WTC11 (cell line): Measurements from ENCODE around the gene ATG7. TPM values are rescaled to one million over a fixed set of nuclear protein-coding genes. Genes with fewer than 3 reads are reported as not detected.

Source experiments
- ATAC-seq: fragments of 200-7000 bp; cut with Tn5 transposase; 2 replicates; pipeline ENCODE4 v1.10.0; 2021; ENCODE audit warnings: mild to moderate bottlenecking, moderate library complexity
- CTCF ChIA-PET: fragments of 300-600 bp; sonication (Branson Sonifier 250); formaldehyde crosslinking; loops from one replicate; lab custom pipeline; 2021; ENCODE audit warnings: antibody characterized with exemption; lab: Charles Lee
- POLR2A ChIA-PET: fragments of 350-600 bp; sonication (Branson Sonifier 250); formaldehyde crosslinking; loops from one replicate; lab custom pipeline; 2021; ENCODE audit warnings: antibody characterized with exemption; lab: Charles Lee
- DNase-seq: peaks from one replicate; pipeline ENCODE4 v3.0.0; 2021; ENCODE audit warnings: low spot score
- H3K27ac Mint-ChIP-seq: 2 replicates; pipeline ENCODE4 v1.8.0; 2021; ENCODE audit warnings: mixed read lengths
- H3K27me3 Mint-ChIP-seq: 2 replicates; pipeline ENCODE4 v1.8.0; 2021; ENCODE audit warnings: low read depth, mild to moderate bottlenecking, moderate library complexity, mixed read lengths
- H3K36me3 Mint-ChIP-seq: 2 replicates; pipeline ENCODE4 v1.8.0; 2021; ENCODE audit warnings: mixed read lengths
- H3K4me1 Mint-ChIP-seq: 2 replicates; pipeline ENCODE4 v1.8.0; 2022; ENCODE audit warnings: mixed read lengths
- H3K4me3 Mint-ChIP-seq: 2 replicates; pipeline ENCODE4 v1.8.0; 2021; ENCODE audit warnings: mild to moderate bottlenecking, moderate library complexity, mixed read lengths
- H3K9me3 Mint-ChIP-seq: 2 replicates; pipeline ENCODE4 v1.8.0; 2021; ENCODE audit warnings: mixed read lengths
- CBFB ChIP-seq: sonication (generic); formaldehyde crosslinking; IDR thresholded peaks from 2 replicates; pipeline ENCODE4 v1.8.1; 2022; ENCODE audit warnings: mild to moderate bottlenecking, low read depth, missing genetic modification reagents
- FOXJ3 ChIP-seq: sonication (generic); formaldehyde crosslinking; IDR thresholded peaks from 2 replicates; pipeline ENCODE4 v1.9.0; 2021; ENCODE audit warnings: missing genetic modification reagents, mild to moderate bottlenecking, borderline replicate concordance
- GTF2I ChIP-seq: fragments of 250-450 bp; sonication (Bioruptor Pico); conservative IDR thresholded peaks from 2 replicates; pipeline ENCODE4 v1.4.0; 2021; ENCODE audit warnings: mild to moderate bottlenecking
- JUN ChIP-seq: sonication (generic); formaldehyde crosslinking; IDR thresholded peaks from 2 replicates; pipeline ENCODE4 v1.8.0; 2023; ENCODE audit warnings: mild to moderate bottlenecking, missing genetic modification reagents
- KAT7 ChIP-seq: sonication (generic); formaldehyde crosslinking; IDR thresholded peaks from 2 replicates; pipeline ENCODE4 v1.8.1; 2023; ENCODE audit warnings: missing genetic modification reagents, mild to moderate bottlenecking, borderline replicate concordance
- NR3C1 ChIP-seq: sonication (generic); formaldehyde crosslinking; conservative IDR thresholded peaks from 2 replicates; pipeline ENCODE4 v1.8.1; 2023; ENCODE audit warnings: low read depth, mild to moderate bottlenecking, missing genetic modification reagents
- PRRX2 ChIP-seq: fragments of 250-450 bp; sonication (Bioruptor Pico); IDR thresholded peaks from 2 replicates; pipeline ENCODE4 v1.8.0; 2021; ENCODE audit warnings: mild to moderate bottlenecking
- TCF7 ChIP-seq: sonication (generic); formaldehyde crosslinking; IDR thresholded peaks from 2 replicates; pipeline ENCODE4 v1.8.0; 2022; ENCODE audit warnings: mild to moderate bottlenecking, low read depth, missing genetic modification reagents, moderate library complexity
- ZNF138 ChIP-seq: sonication (generic); formaldehyde crosslinking; conservative IDR thresholded peaks from 2 replicates; pipeline ENCODE4 v1.8.1; 2022; ENCODE audit warnings: mild to moderate bottlenecking, moderate library complexity, missing genetic modification reagents
- ZNF263 ChIP-seq: sonication (generic); formaldehyde crosslinking; IDR thresholded peaks from 2 replicates; pipeline ENCODE4 v1.8.1; 2022; ENCODE audit warnings: low read depth, mild to moderate bottlenecking, moderate library complexity, missing genetic modification reagents
- total RNA-seq: library from RNA; stranded (reverse); gene quantifications from 3 replicates; pipeline ENCODE4 v1.2.3, GENCODE V29; 2021
- TF ChIP-seq, protein P1 (sequence below): sonication (generic); formaldehyde crosslinking; IDR thresholded peaks from 2 replicates; pipeline ENCODE4 v1.8.1; 2022; ENCODE audit warnings: low read depth, mild to moderate bottlenecking, moderate library complexity, missing genetic modification reagents, borderline replicate concordance
- TF ChIP-seq, protein P2 (sequence below): sonication (generic); formaldehyde crosslinking; IDR thresholded peaks from 2 replicates; pipeline ENCODE4 v1.8.1; 2023; ENCODE audit warnings: mild to moderate bottlenecking, missing genetic modification reagents
- TF ChIP-seq, protein P3 (sequence below): sonication (generic); formaldehyde crosslinking; IDR thresholded peaks from 2 replicates; pipeline ENCODE4 v1.8.0; 2023; ENCODE audit warnings: missing genetic modification reagents
- TF ChIP-seq, protein P4 (sequence below): fragments of 250-450 bp; sonication (Bioruptor Pico); IDR thresholded peaks from 2 replicates; pipeline ENCODE4 v1.8.0; 2021; ENCODE audit warnings: mild to moderate bottlenecking
- TF ChIP-seq, protein P5 (sequence below): fragments of 250-450 bp; sonication (Bioruptor Pico); IDR thresholded peaks from 2 replicates; pipeline ENCODE4 v1.9.0; 2021; ENCODE audit warnings: mild to moderate bottlenecking
- TF ChIP-seq, protein P6 (sequence below): sonication (generic); formaldehyde crosslinking; conservative IDR thresholded peaks from 2 replicates; pipeline ENCODE4 v1.8.1; 2022; ENCODE audit warnings: mild to moderate bottlenecking, missing genetic modification reagents
- TF ChIP-seq, protein P7 (sequence below): fragments of 250-450 bp; sonication (Bioruptor Pico); IDR thresholded peaks from 2 replicates; pipeline ENCODE4 v2.1.2; 2022; ENCODE audit warnings: mild to moderate bottlenecking, moderate library complexity

Gene ATG7
- total RNA-seq, 1 experiment from 2014 or later: 17.5 TPM

DNA sequence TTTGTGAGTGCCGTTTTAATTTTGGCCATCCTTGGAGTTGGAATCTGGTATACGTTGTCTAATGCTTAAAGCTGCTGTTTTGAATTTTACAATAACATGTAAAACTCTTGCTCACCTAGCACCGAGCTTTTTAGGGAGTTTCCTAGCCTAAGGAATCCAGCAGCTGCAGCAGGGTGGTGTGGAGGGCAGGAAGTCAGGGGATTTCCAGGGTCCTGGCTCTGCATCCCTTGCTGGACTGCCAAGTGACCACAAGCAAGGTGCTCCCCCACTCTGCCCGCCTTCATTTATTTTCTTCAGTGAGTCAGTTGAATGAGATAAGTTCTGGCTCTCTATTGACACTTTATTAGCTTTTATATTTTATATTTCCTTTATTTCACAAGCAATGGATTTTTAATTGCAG is 113.7 kb downstream of the ATG7 start:
- TF ChIP-seq, protein P1, sequence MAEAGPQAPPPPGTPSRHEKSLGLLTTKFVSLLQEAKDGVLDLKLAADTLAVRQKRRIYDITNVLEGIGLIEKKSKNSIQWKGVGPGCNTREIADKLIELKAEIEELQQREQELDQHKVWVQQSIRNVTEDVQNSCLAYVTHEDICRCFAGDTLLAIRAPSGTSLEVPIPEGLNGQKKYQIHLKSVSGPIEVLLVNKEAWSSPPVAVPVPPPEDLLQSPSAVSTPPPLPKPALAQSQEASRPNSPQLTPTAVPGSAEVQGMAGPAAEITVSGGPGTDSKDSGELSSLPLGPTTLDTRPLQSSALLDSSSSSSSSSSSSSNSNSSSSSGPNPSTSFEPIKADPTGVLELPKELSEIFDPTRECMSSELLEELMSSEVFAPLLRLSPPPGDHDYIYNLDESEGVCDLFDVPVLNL (CRISPR knock-in tag): no peak
- TF ChIP-seq KAT7 (no peak), PRRX2 (CRISPR knock-in tag) (no peak), ZNF138 (CRISPR knock-in tag) (no peak)
- TF ChIP-seq, protein P2, sequence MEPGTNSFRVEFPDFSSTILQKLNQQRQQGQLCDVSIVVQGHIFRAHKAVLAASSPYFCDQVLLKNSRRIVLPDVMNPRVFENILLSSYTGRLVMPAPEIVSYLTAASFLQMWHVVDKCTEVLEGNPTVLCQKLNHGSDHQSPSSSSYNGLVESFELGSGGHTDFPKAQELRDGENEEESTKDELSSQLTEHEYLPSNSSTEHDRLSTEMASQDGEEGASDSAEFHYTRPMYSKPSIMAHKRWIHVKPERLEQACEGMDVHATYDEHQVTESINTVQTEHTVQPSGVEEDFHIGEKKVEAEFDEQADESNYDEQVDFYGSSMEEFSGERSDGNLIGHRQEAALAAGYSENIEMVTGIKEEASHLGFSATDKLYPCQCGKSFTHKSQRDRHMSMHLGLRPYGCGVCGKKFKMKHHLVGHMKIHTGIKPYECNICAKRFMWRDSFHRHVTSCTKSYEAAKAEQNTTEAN (CRISPR knock-in tag): no peak
- TF ChIP-seq, protein P3, sequence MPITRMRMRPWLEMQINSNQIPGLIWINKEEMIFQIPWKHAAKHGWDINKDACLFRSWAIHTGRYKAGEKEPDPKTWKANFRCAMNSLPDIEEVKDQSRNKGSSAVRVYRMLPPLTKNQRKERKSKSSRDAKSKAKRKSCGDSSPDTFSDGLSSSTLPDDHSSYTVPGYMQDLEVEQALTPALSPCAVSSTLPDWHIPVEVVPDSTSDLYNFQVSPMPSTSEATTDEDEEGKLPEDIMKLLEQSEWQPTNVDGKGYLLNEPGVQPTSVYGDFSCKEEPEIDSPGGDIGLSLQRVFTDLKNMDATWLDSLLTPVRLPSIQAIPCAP (CRISPR knock-in tag): no peak
- ATAC-seq: no peak
- peaks cover 17% of the 10 kb centered on the region for H3K4me1 Mint-ChIP-seq
- DNase-seq: no peak
- H3K27ac Mint-ChIP-seq: no peak overlapping the region
- H3K4me3 Mint-ChIP-seq: no peak overlapping the region
- no peaks in the 10 kb centered on the region for H3K27me3 Mint-ChIP-seq
- ChIA-PET CTCF (no interaction called here), POLR2A (no interaction called here)
- H3K36me3 Mint-ChIP-seq: no peaks in the 10 kb centered on the region
- no peaks in the 10 kb centered on the region for H3K9me3 Mint-ChIP-seq

DNA sequence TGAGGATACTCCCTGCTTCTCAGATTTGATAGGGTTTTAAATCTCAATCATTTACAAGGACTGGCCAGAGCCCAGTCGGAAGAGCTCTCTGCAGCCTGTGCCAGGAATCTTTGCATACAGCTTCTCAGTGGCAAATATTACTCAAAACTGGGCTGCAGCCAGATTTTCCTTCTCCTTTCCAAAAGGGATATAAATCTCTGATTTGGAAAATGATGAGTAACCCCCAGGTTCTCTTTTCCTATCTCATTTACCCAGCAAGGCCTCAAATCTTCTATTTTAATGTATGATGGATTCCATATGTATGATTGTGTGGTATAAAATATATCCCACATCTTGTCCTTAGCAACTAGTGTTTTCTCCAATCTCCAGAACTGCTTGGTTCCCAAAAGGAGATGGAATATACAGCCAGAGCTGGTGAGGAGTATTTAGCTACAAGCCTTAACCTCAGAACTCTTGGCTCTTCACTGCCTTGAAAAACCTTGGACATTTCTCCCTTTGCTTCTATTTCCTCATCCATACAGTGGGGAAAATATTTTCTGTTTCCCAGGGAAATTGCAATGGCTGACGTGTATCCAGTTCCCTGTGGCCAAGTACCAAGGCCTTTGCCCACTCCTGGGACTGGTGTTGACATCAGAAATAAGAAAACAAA is 114.4 kb downstream of the ATG7 start:
- ATAC-seq: no peak
- H3K4me3 Mint-ChIP-seq: no peak overlapping the region
- ChIA-PET POLR2A (no interaction called here), CTCF (no interaction called here)
- no peaks in the 10 kb centered on the region for H3K36me3 Mint-ChIP-seq
- H3K9me3 Mint-ChIP-seq: no peaks in the 10 kb centered on the region
- H3K27me3 Mint-ChIP-seq: no peaks in the 10 kb centered on the region
- TF ChIP-seq FOXJ3 (CRISPR knock-in tag): no peak
- no peak for TF ChIP-seq JUN (CRISPR knock-in tag)
- TF ChIP-seq, protein P1 (CRISPR knock-in tag): no peak
- TF ChIP-seq, protein P4, sequence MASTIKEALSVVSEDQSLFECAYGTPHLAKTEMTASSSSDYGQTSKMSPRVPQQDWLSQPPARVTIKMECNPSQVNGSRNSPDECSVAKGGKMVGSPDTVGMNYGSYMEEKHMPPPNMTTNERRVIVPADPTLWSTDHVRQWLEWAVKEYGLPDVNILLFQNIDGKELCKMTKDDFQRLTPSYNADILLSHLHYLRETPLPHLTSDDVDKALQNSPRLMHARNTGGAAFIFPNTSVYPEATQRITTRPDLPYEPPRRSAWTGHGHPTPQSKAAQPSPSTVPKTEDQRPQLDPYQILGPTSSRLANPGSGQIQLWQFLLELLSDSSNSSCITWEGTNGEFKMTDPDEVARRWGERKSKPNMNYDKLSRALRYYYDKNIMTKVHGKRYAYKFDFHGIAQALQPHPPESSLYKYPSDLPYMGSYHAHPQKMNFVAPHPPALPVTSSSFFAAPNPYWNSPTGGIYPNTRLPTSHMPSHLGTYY (CRISPR knock-in tag): no peak
- TF ChIP-seq TCF7 (CRISPR knock-in tag): no peak
- TF ChIP-seq, protein P5, sequence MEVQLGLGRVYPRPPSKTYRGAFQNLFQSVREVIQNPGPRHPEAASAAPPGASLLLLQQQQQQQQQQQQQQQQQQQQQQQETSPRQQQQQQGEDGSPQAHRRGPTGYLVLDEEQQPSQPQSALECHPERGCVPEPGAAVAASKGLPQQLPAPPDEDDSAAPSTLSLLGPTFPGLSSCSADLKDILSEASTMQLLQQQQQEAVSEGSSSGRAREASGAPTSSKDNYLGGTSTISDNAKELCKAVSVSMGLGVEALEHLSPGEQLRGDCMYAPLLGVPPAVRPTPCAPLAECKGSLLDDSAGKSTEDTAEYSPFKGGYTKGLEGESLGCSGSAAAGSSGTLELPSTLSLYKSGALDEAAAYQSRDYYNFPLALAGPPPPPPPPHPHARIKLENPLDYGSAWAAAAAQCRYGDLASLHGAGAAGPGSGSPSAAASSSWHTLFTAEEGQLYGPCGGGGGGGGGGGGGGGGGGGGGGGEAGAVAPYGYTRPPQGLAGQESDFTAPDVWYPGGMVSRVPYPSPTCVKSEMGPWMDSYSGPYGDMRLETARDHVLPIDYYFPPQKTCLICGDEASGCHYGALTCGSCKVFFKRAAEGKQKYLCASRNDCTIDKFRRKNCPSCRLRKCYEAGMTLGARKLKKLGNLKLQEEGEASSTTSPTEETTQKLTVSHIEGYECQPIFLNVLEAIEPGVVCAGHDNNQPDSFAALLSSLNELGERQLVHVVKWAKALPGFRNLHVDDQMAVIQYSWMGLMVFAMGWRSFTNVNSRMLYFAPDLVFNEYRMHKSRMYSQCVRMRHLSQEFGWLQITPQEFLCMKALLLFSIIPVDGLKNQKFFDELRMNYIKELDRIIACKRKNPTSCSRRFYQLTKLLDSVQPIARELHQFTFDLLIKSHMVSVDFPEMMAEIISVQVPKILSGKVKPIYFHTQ (CRISPR knock-in tag): no peak
- no peak for TF ChIP-seq NR3C1 (CRISPR knock-in tag)
- TF ChIP-seq ZNF263 (CRISPR knock-in tag): no peak
- TF ChIP-seq, protein P6, sequence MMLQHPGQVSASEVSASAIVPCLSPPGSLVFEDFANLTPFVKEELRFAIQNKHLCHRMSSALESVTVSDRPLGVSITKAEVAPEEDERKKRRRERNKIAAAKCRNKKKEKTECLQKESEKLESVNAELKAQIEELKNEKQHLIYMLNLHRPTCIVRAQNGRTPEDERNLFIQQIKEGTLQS (CRISPR knock-in tag): no peak
- TF ChIP-seq, protein P7, sequence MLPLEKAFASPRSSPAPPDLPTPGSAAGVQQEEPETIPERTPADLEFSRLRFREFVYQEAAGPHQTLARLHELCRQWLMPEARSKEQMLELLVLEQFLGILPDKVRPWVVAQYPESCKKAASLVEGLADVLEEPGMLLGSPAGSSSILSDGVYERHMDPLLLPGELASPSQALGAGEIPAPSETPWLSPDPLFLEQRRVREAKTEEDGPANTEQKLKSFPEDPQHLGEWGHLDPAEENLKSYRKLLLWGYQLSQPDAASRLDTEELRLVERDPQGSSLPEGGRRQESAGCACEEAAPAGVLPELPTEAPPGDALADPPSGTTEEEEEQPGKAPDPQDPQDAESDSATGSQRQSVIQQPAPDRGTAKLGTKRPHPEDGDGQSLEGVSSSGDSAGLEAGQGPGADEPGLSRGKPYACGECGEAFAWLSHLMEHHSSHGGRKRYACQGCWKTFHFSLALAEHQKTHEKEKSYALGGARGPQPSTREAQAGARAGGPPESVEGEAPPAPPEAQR (CRISPR knock-in tag): no peak
- TF ChIP-seq GTF2I (CRISPR knock-in tag): no peak
- no peak for TF ChIP-seq CBFB (CRISPR knock-in tag)
- DNase-seq: no peak
- peaks cover 17% of the 10 kb centered on the region for H3K4me1 Mint-ChIP-seq
- no peak overlapping the region for H3K27ac Mint-ChIP-seq
